ELR (cell line): ENCODE measurements around the gene ZNF503.

Source experiments
- DNase-seq: peaks from one replicate; pipeline ENCODE4 v3.0.0-alpha.2; 2015; ENCODE audit warnings: low read depth

ZNF503 gene

DNA sequence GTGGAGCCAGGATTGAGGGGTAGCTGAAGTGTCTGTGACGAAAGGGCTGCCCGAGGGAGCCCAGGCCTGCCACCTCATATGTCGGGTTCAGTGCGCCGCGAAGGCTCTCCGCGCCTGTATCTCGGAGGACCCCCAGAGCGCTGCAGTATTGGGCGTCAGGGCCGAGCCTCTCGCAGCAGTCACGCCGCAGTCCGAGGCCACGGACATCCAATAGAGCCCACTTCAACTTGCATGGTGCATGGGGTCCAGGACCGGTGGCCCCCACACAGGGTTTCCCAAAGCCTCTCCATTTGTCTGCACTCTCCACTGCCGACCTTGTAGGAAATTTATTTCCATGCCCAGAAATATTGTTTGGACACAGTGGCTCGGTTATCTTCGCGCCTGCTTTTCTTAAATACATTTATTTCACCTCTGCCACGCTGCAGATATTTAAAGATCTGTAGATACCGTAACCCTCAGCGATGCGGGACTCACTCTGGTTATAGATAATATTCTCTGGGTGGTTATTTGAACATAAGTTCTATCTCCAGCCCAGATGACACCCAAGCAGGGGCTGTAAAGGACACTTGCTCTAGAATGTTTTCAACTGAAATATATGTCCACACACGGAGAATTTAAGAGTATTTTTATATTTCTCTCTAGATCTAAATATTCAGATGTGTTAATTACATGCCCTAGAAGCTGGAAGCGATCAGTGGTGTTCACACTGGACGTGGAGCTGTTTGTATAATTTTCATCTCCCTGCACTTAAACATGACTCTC is 5.1 kb upstream of the ZNF503 start:
- DNase-seq, result no peak

DNA sequence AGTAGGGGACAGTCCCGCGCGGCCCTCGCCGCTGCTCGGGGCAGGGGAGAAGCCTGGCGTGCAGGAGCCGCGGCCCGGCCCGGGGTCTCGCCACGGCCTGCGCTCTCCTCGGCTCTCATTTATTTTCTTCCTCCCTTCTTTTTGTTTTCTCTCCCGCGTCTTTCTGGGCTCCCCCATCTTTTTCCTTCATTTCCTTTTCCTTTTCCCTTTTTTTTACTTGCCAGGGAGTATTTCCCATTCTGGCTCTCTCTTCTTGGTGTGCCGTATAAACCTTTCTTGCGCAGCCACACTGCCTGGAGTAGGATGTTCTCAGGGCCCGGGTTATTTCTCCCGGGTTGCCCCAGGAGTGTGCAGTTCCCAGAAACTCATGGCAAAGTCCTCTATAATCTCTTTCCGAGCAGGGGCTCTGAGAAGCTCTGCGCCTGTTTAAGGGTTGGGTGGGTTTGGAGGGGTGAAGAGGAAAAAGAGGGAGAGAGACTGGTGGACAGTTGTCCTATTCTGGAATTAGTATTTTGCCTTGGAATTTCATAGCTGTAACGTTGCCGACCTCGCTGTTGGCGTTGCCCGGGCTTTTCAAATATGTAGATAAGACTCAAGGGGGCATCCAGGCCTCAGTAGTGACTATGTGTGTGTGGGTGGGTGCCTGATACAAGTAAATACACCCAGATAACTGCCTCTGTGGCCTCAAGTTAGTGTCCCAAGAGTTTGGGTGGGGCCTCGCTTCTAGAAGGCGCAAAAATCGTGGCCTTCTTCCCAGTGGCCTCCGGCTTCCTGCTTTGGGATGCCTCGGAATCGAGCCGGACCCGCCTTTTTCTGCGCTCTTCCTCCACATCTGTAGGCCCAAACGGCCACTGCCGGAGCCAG is 4.3 kb upstream of the ZNF503 start:
- no peak for DNase-seq

DNA sequence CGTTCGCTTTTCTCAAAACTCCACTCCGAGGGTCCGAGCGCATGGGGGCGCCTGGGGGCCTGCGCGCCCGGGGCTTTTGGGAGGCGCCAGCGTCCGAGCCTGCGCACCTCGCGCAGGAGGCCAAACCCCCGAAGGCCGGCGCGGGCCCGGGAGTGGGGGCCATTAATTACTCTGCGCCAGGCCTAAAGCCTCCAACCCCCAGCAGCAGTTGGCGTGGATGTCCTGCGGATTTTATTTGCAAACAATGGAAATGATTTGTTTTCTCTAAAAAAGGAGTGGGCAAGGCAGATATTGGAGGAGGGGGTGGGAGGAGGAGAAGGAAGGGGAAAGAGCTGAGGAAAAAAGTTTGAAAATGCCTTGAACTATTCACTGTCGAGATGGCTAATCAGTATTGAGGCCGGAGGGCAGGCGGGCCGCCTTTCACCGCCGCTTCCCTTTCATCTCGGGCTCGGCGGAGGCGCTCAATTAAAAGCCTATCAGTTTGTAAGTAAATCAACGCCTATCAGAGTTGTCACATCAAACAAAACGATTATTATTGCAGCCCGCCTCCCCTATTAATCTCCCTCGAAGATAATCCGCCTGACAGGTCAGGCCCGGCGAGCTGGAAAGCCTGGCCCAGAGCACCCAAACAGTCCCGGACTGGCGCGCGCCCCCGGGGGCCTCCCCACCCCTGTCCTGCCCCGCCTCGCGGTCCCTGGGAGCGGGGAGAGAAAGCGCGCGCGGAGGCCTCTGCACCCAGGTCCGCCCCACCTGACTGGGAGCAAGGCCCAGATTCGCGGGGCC is 3.4 kb upstream of the ZNF503 start:
- no peak for DNase-seq

DNA sequence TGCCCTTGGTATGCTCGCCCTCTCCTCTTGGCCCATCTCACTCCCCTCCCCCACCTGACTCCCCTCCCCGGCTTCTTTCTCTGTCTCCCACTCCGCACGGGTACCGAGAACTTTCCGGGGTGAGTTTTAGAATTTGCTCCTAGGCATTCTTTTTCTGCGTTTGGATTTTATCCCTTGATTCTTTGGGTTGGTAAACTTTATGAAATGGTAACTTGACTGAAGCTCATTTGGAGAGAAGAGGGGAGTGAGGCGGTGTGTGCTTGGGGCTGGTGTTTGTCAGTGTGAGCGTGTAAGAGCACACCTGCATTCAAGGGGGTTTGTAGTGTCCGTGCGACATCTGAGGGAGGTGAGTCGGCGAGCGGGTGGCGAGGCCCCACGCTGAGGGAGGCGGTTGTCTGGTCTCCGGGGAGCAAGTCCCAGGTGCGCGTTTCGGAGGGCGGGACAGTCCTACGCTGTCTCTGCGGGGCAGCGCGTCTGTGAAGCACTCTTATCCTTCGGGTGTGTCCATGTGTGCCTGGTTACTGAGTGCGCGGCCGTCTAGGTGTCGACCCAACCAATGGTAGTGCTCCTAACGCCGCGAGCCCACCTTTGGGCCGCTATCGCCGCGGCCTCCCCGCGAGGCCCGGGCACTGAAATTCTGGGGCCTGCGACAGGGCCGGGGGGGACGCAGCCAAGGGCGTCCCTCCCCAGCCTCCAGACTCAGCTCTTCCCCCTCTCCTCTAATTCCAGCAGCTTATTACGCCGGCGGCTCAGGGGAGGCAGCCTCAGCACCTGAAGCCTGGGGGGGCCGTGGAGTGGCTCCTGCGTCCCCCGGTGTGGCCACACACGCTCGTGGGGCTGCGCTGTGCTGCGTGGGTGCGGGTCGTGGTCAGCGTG is 2.6 kb upstream of the ZNF503 start:
- DNase-seq, result no peak

DNA sequence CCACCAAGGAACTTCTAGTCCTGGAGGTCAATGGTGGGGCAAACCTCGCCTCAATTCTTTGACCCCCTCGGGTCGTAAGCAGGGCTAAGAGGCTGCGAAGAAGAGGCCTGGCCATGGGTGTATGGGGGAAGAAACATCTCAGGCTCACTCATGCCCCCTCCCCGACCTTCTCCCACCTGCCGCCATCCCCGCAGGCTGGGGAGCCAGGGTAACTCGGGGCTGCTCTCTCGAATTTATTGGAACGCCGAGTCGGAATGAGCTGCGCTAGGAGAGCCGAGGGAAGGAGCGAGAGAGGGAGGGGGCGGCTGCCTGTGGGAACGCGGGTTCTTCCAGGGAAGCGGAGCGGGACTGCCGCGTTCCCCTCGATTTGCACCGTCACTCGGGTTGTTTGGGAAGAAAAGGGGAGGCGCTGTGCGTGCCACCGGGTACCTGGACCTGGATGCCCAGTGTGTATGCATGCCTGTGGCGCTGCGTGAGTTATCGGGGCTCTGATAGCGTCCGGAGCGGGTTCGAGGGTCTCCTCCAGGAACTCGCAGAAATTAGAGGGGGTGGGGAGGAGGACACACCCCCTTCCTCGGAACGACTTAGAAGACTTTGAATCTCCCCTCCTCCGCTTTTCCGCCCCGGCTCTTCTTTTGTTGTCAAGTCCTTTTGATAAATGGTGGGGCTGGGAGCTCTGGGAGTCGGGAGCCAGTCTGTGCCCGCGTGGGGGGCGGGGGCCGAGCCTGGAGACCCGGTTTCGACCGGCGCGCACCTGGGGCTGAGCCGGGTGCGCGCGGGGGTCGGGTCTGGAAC is 1.8 kb upstream of the ZNF503 start:
- DNase-seq, result peak; percentile 39

DNA sequence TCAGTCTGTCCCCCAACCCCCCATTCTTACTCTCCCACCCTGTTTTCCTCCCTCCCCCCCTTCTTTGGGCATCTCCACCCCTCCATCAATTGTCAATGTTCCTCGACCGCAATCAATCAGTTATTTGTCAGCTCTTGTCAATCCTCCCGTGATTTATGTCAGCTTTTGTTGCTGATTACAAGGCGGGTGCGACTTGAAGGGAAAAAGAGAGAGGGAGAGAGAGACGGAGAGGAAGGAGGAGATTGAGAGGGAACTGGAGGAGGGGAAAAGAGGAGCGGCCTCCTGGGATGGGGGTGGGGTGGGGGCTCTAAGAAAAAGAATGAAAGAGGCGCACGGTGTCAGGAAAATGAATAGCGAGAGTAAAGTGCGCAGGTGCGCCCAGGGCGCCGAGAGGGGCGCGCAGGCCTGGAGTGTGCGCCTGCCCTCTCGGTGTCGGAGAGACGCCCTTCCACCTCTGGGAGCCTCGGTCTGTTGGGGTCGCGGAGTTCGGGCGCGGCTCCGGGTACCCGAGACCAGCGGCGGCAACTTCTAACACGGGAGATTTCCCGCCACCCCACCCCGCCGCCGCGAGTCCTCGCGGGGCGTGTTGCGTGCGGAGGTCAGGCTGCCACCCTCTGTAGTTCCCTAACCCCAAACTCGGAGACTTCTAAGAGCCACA is 1.1 kb upstream of the ZNF503 start:
- DNase-seq, result peak; percentile 50

DNA sequence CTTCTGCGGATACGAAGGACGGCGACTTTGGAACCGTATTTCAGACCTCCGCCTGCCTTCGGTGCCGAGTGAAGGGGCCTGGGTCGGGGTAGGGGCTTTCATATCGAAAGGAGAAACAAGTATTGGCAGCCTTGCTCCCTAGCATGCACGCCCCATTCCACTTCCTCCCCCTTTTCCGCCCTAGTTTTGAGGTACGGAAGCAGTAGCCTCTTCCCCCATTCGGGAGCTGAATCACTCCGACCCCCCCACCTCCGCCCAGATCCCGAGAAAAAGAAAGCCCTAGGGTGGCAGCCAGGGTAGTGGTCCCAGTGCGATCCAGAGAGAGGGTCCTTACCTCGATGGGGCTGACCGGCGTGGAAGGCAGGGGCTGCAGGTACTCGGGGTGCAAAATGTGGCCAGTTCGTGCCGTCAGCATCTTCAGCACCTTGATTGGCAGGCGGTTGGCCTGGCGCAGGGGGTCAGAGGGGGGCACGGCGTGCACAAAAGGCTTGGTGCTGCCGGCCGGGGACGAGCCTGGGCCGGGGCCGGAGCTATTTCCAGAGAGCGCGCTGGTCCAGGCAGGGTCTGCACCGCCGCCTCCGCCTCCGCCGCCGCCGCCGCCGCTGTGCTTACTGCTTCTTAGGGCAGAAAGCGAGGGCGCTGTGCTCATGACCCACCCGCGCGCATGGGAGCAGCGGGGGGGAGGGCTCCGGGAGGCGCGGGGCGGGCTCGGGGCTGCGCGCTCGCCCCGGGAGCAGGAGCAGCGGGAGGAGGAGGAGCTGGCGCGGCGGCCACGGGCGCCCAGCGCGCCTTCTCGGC is 594 bp downstream of the ZNF503 start:
- peak; percentile 66 for DNase-seq

DNA sequence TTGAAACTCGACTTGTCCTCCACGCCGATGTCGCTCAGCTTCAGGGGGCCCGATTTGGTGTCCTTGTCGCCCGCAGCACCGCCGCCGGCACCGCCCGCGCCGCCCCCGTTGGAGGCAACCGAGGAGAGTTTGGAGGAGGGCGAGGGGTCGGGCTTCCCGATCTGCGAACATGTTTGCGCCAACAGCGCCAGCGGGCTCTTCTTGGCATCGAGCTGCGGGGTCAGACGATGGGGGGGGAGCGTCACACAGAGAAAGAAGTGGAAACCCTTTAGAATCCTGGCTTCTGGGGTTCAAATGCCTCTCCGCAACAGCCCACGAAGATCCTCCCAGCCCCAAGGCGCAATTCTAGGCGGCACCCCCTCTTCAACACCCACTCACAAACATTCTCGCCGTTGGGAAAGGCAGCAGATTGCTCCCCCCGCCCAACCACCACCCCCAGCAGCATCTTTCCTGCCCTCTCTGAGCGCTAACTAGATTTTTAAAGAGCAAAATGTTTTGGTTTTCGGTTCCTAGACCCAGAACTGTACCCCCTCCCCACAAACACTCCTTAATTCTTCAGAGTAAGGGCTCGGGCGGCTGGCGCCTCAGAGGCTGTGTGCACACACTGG is 1.3 kb downstream of the ZNF503 start:
- DNase-seq, result peak; percentile 51

DNA sequence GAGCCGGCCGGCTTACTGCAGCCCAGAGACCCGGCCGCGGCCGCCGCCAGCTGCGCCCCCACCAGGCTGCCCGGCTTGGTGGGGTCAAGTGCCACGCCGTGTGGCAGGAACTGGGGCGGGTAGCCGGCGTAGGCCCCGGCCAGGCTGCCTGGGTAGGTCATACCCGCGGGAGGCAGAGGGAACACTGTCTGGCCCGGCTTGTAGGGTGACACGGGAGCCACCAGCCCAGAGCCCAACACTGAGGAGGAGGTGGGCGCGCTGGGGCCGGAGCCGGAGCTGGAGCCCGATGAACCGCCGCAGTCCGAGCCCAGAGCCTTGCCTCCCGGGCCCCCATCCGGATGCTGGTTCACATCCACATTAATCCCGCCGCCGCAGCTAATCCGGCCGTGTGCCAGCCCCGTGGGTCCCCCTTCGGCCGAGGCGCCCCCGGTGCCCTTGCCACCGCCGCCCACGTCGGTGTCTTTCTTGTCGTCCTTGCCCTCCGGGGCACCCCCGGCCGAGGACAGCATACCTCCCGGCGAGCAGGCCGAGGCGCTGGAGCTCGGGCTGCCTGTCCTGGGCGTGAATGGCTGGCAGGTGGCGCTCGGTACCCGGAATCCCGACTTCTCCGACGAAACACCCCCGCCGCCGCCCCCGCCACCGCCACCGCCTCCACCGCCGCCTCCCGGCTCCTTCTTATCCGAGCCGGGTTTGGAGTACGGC is 2.0 kb downstream of the ZNF503 start:
- DNase-seq, result peak; percentile 77

DNA sequence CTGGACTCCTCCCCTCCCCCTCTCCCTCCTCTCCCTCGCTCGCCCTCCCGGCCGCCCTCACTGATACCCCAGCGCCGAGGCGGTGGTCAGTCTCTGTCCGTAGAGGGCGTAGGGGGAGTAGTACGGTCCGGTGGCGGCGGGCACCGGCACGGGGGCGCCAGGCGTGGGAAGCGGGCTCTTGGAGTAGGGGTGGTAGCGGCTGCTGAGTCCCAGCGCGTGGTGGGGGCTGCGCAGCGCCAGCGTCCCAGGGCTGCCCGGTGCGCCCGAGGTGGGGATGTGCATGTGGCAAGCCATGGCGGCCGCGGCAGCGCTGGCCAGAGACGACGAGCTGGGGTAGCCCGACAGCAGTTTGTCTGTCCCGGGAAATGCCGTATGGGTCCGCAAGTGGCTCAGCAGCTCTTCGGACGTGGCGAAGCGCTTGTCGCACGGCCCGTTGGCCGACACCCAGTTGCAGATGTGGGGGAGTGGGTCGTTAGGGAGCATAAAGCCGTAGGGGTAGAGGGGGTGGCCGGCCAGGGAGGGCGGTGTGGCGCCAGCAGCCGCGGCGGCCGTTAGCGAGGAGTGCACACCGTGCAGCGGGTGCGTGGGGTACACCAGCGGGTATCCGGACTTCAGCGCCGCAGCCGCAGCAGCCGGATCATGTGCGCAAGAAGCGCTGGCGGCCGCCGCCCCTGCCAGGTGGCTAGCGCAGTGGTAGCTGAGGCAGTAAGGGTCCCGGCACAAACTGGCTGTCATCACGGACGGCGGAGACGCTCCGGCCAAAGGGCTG is 2.7 kb downstream of the ZNF503 start:
- no peak for DNase-seq

DNA sequence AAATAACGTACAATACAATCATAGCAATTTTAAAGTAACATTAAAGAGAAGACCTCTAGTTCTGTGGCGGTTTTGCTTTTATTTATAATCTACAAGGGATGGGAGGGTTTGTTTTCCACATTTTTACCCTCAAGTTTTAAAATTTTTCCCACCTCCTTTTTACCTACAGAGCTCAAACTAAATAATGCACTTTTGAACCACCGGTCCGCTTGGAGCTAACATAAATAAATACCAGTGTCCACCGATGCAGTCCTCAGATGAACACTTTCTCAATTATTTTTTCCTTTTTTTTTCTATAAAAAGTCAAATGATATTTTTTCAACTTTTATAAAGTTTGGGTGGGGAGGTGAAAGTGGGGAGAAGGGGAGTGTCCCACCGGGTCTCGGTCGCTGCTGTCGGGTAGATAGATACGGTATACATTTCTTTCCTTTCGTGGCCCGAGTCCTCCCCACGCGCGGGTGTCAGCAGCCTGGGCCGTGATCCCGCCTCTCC is 3.3 kb downstream of the ZNF503 start:
- no peak for DNase-seq

DNA sequence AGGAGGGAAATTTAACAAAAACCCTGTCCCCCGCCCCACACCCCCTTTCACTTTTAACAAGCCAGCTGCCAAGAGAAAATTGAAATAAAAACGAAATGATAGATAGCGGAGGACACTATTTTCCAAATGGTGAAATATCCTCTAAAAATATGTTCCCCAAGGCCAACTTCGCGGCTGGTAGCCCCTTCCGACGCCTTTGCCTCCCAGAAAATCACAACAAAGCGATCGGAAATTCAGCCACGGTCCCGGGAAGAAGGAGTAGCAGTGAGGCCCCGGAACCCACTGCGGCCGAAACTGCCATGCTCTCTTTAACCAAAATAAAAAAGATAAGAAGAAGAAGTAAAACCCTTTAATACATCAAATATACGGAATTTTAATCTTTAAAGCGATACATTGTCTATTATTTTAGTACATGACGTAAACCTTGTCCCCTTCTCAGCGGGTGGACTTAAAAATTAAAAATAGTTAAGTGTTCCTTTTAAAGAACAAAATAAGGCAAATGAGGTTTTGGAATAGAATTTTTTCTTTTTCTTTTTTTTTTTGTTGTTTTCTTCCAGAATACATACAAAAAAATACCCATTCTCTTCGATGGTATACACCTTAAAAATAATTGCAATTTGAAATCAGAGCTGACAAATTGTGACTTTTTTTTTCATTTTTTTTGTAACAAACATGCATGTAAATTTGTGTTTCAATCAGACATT is 3.9 kb downstream of the ZNF503 start:
- DNase-seq, result no peak

DNA sequence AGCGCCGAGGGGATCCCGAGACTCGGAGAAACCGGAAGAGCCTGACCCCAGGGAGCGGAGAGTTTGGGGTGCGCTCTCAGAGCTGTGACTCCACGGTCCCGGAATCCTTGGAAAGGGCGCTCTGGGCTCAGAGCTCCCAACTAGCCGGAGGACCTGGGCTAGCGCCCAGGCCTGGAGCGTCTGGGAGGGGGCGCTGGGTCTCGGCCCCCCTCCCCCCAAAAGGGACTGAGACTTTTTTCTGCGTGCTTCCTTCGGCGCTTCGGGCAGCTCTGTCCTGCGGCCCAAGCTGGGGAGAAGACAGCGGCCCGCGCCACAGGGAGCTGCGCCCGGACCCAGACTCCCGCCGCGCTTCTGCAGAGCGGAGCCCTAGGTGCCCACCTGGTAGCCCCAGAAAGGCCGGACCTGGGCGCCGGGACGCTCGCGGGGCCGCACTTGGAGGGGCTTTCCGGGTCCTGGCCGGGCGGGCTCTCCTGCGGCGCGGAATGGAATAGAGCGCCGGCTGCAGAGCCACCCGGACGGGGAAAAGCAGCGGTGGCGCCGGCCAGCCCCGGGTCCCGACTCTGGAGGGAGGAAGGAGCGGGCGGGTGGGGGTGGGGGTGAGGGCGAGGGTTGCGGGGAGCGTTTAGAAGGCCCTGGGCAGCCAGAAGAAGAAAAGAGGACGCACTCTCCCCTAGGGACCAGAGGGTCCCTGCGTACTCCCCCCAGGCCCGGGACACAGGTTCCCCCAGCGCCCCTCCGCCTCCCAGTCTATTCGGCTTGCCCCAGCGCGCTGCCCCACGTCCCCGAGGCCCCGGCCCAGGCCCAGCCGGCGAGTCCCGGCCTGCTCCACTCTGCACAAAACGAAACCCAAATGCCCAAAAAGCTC is 4.7 kb downstream of the ZNF503 start:
- no peak for DNase-seq

DNA sequence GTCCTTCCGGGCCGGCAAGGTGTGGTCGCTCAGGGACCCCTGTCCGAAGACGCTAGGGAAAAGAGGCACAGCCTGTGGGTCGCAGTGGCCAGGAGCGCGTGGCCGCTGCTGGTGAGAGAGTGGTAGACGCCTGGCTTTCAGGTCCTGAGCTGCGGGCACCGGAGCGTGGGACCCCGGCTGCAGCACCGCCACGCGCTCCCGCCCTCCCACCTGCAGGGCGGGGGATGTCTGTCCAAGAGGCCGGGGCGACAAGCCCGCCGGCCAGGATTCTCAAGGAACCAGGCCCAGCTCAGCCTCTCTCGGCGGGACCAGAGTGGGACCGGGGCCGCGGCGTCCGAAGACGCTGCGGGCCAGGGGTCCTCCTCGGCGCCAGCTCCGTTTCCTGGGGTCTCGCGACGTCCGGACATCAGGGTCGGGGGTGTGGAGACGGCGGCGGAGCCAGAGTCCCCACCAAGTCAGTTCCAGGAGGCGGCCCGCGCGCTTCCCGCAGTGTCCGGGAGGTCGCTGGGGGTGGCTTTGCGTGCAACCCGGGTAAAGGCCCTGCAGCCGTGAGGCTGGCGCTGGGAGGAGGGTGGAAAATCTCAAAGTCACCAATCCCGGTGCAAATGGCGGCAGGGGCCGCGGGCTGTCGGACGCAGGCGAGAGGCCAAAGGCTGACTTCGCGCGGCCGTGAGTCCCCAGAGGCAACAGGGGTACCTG is 5.5 kb downstream of the ZNF503 start:
- no peak for DNase-seq
